22Rv1 (cell line): Measurements from ENCODE around the gene WDFY4.

Experiments
- CTCF ChIP-seq: fragments of 450-650 bp; IDR thresholded peaks from 2 replicates; pipeline ENCODE4 v1.5.1; 2017; ENCODE audit warnings: mild to moderate bottlenecking
- ZFX ChIP-seq: fragments of 450-650 bp; IDR thresholded peaks from 2 replicates; pipeline ENCODE4 v1.6.1; 2017; ENCODE audit warnings: antibody characterized with exemption, borderline replicate concordance

GRCh38 chr10:48758411-48758810, 73.7 kb downstream of the WDFY4 start:
- TF ChIP-seq CTCF (no peak), ZFX (no peak)
